Peyer's patch (tissue), 4 donors: ENCODE data around the gene AIG1. TPM values are rescaled to one million over a fixed set of nuclear protein-coding genes. Genes with fewer than 3 reads are reported as not detected.
A peak's percentile ranks its signal among the peaks of the same experiment; 100 is the strongest.

ENCODE experiments used
- DNase-seq, 3 donors: peaks; one replicate each; pipeline ENCODE4 v3.0.0-alpha.2; 2017 to 2019
- H3K27ac ChIP-seq, 4 donors: fragments of 200-600 bp; sonication (generic); one replicate each; pipeline ENCODE4 v1.5.1; 2016 to 2019
- H3K27me3 ChIP-seq, 2 donors: fragments of 200-600 bp; sonication (generic); one replicate each; pipeline ENCODE4 v1.5.1; 2019
- H3K36me3 ChIP-seq, 3 donors: fragments of 200-600 bp; sonication (generic); one replicate each; pipeline ENCODE4 v1.5.1; 2016 to 2019
- H3K4me1 ChIP-seq, 4 donors: fragments of 200-600 bp; sonication (generic); one replicate each; pipeline ENCODE4 v1.5.1; 2016 to 2019
- H3K4me3 ChIP-seq, 4 donors: fragments of 200-600 bp; sonication (generic); 1 replicate in 3 of 4; 2 replicates in 1 of 4; pipeline ENCODE4 v1.5.1; 2016 to 2019; ENCODE audit warnings: mild to moderate bottlenecking in 1 of 4
- H3K9me3 ChIP-seq, 4 donors: fragments of 200-600 bp; sonication (generic); one replicate each; pipeline ENCODE4 v1.5.1; 2016 to 2019; ENCODE audit warnings: mild to moderate bottlenecking in 1 of 4
- POLR2A ChIP-seq, 2 donors: fragments of 450-650 bp; IDR thresholded peaks; one replicate each; pipeline ENCODE4 v1.5.1; 2017; ENCODE audit warnings: antibody characterized with exemption in 2 of 2, mild to moderate bottlenecking in 2 of 2, moderate library complexity in 2 of 2
- total RNA-seq, 4 donors: library from RNA; depleted of rRNA; stranded (reverse); fragments of >200 nt; gene quantifications; one replicate each; pipeline ENCODE4 v1.1.0, GENCODE V29; 2016
- TF ChIP-seq, protein P1 (sequence below), 6 experiments: fragments of 450-650 bp in 4 of 6; fragments of 200-600 bp in 2 of 6; sonication (generic) in 1 of 6; IDR thresholded peaks; one replicate each; pipeline ENCODE4 v1.5.1; 2017 to 2019; ENCODE audit warnings: antibody characterized with exemption in 6 of 6, mild to moderate bottlenecking in 3 of 6, moderate library complexity in 1 of 6

AIG1 gene
- total RNA-seq, 4 donors from 2014 or later: 9.1 to 133 (median 84.9) TPM

DNA sequence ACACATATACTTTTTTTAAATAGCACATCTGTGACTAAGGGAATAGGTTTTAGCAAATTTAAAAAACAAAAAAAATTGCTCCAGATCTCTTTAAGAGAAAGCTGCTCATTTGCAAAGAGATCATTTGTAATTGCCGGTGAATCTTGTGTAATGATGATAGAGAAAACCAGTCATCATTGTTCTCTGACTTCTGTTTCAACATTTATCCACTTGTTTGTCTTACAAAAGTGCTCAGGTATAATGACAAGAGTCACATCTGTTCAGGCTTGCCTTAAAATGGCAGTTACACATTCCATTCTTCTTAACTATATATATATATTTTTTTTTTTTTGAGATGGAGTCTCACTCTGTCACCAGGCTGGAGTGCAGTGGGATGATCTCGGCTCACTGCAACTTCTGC, 165.2 kb downstream of the AIG1 start:
- H3K27ac ChIP-seq: no peak overlapping the region
- DNase-seq: no peak
- no peaks in the 10 kb centered on the region for H3K36me3 ChIP-seq
- TF ChIP-seq, protein P1, sequence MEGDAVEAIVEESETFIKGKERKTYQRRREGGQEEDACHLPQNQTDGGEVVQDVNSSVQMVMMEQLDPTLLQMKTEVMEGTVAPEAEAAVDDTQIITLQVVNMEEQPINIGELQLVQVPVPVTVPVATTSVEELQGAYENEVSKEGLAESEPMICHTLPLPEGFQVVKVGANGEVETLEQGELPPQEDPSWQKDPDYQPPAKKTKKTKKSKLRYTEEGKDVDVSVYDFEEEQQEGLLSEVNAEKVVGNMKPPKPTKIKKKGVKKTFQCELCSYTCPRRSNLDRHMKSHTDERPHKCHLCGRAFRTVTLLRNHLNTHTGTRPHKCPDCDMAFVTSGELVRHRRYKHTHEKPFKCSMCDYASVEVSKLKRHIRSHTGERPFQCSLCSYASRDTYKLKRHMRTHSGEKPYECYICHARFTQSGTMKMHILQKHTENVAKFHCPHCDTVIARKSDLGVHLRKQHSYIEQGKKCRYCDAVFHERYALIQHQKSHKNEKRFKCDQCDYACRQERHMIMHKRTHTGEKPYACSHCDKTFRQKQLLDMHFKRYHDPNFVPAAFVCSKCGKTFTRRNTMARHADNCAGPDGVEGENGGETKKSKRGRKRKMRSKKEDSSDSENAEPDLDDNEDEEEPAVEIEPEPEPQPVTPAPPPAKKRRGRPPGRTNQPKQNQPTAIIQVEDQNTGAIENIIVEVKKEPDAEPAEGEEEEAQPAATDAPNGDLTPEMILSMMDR (IDR thresholded peaks at IDR 0.05): no peak
- no peak for TF ChIP-seq POLR2A (IDR thresholded peaks at IDR 0.05)
- H3K9me3 ChIP-seq: no peaks in the 10 kb centered on the region
- no peaks in the 10 kb centered on the region for H3K27me3 ChIP-seq
- H3K4me3 ChIP-seq: no peak overlapping the region
- peaks cover 0 to 10% (median 0%) of the 10 kb centered on the region in 4 donors for H3K4me1 ChIP-seq

DNA sequence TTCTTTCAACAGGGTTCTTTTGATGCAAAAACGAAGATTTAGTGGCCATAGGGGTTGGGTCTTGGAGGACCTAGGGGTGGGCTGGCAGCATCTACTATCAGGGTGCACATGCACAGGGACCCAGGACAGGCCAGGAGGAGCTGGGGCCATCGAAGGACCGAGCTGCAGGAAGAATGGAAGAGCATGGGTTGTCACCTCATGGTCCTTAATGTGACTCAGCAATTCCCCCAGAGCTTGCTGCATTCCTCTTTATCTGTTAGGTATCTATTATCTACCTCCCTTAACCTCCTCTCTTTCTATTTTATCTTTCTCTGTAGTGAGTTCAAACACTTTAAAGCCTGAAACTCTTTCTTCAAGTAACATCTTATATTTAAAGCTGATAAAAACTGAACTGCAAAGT, 167.0 kb downstream of the AIG1 start:
- DNase-seq: no peak
- no peak overlapping the region for H3K4me3 ChIP-seq
- H3K27me3 ChIP-seq: no peaks in the 10 kb centered on the region
- no peaks in the 10 kb centered on the region for H3K9me3 ChIP-seq
- no peak overlapping the region for H3K27ac ChIP-seq
- H3K4me1 ChIP-seq: peaks cover 0 to 10% (median 0%) of the 10 kb centered on the region in 4 donors
- H3K36me3 ChIP-seq: no peaks in the 10 kb centered on the region
- no peak for TF ChIP-seq POLR2A (IDR thresholded peaks at IDR 0.05)
- TF ChIP-seq, protein P1 (IDR thresholded peaks at IDR 0.05): no peak

DNA sequence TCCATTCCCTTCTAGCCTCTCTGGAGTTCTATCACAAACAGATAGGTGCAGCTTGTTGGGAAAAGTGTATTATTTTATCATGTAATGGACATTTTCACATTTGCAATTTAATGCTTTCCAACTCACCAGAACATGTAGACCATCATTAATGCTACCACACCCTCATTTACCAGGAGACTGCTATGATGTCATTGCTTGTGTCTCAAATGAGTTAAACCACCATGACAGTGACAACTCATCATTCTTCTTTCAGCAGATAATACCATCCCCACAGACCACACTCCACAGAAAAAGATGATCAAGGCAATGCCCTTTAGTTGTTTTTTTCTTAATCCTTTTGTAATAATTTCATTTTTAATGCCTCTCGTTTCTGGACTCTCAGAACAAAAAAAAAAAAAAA, 168.7 kb downstream of the AIG1 start:
- H3K4me1 ChIP-seq: no peaks in the 10 kb centered on the region
- H3K27me3 ChIP-seq: no peaks in the 10 kb centered on the region
- H3K27ac ChIP-seq: no peak overlapping the region
- no peak overlapping the region for H3K4me3 ChIP-seq
- no peak for DNase-seq
- TF ChIP-seq POLR2A (IDR thresholded peaks at IDR 0.05): no peak
- TF ChIP-seq, protein P1 (IDR thresholded peaks at IDR 0.05): no peak
- no peaks in the 10 kb centered on the region for H3K9me3 ChIP-seq
- no peaks in the 10 kb centered on the region for H3K36me3 ChIP-seq

DNA sequence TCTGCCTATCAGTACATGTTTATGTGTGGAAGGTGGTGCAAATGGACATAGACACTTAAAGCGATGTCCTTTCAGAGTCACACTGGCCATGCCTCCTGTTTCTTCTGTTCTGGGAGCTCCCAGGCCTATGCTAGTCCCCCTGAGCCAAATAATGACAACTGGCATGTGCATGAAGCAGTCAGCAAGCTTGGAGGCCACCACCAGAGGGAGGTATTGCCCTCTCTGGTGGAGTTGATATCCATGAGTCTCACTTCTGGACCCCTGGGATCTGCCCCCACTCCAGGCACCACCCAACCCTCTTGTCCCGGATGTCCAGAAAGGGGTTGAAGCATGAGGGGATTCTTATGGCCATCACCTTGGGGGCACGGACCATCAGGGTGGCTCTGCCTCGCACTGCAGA, 172.2 kb downstream of the AIG1 start:
- H3K9me3 ChIP-seq: no peaks in the 10 kb centered on the region
- no peak overlapping the region for H3K4me3 ChIP-seq
- no peak overlapping the region for H3K27ac ChIP-seq
- DNase-seq: peak in 1 of 3 donors; percentile 50
- TF ChIP-seq, protein P1 (IDR thresholded peaks at IDR 0.05): peak in 3 of 6 experiments; percentile 8 to 21 (median 14)
- no peak for TF ChIP-seq POLR2A (IDR thresholded peaks at IDR 0.05)
- no peaks in the 10 kb centered on the region for H3K36me3 ChIP-seq
- no peaks in the 10 kb centered on the region for H3K27me3 ChIP-seq
- no peaks in the 10 kb centered on the region for H3K4me1 ChIP-seq

DNA sequence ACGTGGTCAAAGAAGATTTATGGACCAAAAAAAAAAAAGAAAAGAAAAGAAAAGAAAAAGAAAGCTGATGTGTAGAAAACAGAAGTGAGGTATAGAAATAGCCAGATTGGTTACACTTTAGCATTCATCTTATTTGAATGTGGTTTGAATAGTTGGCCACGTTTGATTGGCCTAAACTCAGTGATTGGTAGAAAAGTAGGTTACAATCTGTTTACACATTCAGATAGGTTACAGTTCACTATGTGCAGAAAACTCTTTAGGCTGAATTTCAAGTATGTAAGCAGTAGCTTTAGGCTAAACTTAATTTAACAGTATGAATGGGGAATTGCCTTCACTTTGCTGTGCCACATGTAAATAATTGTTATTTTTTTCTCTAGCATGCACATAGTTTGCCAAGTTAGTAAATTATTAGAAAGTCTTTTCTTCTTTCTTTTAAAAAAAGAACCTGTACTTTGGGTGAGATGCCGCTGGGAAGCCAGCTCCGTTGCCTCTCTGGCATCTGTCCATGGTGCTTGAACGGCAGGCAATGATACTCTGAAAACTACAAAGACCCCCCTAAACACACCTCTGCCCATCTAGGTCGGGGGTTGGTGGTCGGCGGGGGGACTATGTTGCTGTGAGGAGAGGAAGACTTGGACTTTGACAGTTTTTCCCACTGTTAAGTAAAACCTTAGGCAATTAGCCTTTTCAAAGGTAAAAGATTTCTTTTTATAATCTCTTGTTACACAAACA, 173.0 kb downstream of the AIG1 start:
- no peaks in the 10 kb centered on the region for H3K36me3 ChIP-seq
- TF ChIP-seq, protein P1 (IDR thresholded peaks at IDR 0.05): no peak
- no peak for TF ChIP-seq POLR2A (IDR thresholded peaks at IDR 0.05)
- no peak overlapping the region for H3K4me3 ChIP-seq
- DNase-seq: no peak
- no peaks in the 10 kb centered on the region for H3K27me3 ChIP-seq
- no peak overlapping the region for H3K27ac ChIP-seq
- no peaks in the 10 kb centered on the region for H3K4me1 ChIP-seq
- H3K9me3 ChIP-seq: no peaks in the 10 kb centered on the region
